GM21390 (cell line): ENCODE results near the gene MUC16.
"Not testable (repeated sequence)": the region's sequence is repeated elsewhere in the genome, so short reads cannot be mapped to it uniquely, and the experiment has no call there.

ENCODE experiments used
- ATAC-seq: cut with Tn5 transposase; IDR thresholded peaks from one replicate; pipeline ENCODE4 v1.9.1; 2021; ENCODE audit not compliant: unreplicated experiment

Gene MUC16

DNA sequence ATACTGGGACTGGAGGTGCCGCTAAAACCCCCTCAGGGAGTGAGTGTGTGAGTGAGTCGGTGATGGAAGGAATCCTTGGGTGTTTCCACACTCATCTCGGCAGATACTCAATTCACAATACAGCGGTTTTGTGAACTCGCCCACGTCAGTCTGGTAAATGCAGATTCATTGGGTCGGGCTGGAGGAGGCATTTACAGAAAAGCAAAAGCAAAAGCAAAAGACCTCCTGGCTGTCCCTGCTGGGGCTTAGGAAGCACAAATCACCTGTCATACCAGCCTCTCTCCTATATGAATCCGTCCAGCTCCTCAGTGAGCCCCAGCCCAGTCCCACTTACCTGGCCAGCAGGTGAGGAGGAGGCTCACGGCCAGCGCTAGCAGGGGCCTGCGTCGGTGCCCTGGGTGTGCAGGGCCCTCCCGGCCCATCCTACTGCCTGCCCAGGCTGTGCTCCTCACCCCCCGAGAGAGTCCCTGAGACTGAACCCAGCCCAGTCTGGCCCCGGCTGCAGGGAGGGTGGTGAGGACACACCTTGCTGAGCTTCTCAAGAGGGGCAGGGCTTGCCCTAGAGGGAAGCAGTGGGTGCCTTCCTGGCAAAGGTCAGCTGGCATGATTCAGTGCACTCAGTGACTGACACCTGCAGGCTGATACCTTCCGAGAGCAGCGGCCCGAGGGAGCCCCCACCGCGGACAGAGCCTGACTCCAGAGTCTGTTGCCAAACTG, at the start of gene MUC16:
Gene MUC16, minus strand, starts transcription at position 475 of the 717 bp plus-strand sequence.
- ATAC-seq, result no peak

GRCh38 chr19:9058905-9059667, 48.9 kb upstream of the MUC16 start:
- ATAC-seq, result no peak

DNA sequence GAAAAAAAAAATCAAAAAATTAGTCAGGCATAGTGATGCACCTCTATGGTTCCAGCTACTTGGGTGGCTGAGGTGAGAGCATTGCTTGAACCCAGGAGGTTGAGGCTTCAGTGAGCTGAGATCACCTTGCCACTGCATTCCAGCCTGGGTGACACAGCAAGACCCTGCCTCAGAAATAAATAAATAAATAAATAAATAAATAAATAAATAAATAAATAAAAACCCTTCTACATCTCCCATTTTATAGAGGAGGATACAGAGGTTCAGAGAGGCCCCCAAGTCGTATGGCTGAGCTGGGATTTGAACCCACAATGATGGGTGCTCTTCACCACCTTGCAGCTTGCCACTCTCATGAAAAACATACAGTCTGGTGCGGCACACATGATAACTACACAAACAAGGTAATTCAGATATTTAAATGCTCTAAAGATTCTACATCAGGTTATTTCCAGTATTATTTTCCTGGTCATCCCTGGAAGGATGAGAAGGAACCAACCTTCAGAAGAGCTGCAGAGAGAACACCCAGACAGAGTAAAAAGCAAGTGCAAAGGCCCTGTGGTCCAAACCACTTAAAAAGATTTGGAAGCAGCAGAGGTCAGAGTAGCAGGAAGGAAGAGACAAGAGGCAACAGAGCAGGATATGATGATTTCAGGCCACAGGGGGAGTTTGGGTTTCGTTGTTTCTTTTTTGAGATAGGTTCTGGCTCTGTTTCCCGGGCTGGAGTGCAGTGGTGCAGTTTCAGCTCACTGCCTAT, 47.5 kb upstream of the MUC16 start:
- ATAC-seq, result no peak

DNA sequence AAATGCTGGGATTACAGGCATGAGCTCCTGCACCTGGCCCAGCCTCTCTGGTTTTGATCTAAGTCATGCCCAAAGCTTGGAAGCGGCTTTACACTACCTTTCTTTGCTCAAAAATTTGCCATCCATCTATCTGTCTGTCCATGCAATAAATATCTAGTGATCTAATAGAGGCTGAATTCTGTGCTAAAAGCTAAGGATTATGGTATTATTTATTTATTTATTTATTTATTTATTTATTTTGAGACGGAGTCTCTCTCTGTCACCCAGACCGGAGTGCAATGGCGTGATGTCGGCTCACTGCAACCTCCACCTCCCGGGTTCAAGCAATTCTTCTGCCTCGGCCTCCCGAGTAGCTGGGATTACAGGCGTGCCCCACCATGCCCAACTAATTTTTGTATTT, 45.9 kb upstream of the MUC16 start:
- not testable (repeated sequence) for ATAC-seq

DNA sequence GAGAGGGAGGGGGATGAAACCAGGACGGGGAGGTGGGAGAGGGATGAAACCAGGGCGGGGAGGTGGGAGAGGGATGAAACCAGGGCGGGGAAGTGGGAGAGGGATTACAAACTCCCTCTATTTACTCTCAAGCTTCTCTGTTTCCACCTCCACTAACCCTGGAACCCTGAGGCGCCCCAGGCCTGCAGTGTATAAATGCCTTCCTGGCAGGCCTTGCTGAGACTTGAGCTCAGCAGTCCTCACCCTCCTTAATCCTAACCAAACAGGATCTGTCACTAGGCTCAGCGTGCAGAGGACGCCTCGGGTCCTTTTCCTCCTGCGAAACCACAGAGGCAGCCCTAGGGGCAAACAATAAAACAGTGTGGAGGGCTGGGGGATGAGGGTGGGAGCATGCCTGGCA, 44.6 kb upstream of the MUC16 start:
- ATAC-seq, result no peak

DNA sequence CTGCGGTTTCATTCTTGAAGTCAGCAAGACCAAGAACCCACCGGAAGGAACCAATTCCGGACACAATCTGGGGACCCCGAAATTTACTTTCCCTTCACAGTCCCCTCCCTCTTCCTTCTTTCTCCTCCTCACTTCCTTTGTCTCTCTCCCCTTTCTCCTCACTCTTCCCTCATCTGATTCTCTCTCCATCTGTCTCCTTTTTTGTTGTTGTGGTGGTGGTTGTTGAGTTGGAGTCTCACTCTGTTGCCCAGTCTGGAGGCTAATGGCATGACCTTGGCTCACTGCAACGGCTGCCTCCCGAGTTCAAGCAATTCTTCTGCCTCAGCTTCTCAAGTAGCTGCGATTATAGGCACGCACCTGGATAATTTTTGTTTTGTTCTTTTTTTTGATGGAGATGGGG, 44.0 kb upstream of the MUC16 start:
- ATAC-seq, result no peak

DNA sequence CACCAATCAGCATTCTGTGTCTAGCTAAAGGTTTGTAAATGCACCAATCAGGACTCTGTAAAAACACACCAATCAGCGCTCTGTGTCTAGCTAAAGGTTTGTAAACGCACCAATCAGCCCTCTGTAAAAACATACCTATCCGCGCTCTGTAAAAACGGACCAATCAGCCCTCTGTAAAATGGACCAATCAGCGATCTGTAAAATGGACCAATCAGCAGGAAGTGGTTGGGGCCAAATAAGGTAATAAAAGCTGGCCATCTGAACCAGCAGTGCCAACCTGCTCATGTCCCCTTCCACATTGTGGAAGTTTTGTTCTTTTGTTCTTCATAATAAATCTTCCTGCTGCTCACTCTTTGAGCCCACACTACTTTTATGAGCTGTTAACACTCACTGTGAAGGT, 43.5 kb upstream of the MUC16 start:
- ATAC-seq, result not testable (repeated sequence)

DNA sequence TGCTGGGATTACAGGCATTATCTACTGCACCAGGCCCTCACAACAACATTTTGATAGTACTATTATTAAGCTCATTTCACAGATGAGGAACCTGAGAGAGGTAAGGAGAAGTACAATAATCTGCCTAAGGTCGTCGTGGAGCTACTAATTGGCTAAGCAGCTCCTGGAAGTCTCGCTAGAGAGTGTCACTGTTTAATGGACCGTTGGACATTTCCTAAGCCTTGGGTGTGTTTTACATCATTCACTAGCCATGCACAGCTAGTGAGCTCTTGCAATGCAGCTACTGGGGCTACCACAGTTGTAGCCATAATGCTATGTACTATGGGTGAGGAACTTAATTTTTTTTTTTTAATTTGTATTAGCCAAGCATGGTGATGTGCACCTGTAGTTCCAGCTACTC, 42.7 kb upstream of the MUC16 start:
- no peak for ATAC-seq

DNA sequence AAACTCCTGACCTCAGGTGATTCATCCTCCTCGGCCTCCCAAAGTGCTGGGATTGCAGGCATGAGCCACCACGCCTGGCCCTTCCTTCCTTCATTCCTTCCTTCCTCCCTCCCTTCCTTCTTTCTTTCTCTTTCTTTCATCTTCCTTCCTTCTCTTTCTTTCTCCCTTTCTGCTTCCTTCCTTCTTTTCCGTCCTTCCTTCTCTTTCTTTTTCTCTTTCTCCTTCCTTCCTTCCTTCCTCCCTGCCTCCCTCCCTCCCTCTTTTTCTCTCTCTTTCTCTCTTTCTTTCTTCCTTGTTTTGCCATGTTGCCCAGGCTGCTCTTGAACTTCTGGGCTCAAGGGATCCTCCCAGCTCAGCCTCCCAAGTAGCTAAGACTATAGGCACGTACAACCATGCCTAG, 36.5 kb upstream of the MUC16 start:
- ATAC-seq, result no peak

GRCh38 chr19:9044449-9044848, 34.2 kb upstream of the MUC16 start:
- ATAC-seq, result no peak

GRCh38 chr19:9043524-9043923, 33.3 kb upstream of the MUC16 start:
- no peak for ATAC-seq

DNA sequence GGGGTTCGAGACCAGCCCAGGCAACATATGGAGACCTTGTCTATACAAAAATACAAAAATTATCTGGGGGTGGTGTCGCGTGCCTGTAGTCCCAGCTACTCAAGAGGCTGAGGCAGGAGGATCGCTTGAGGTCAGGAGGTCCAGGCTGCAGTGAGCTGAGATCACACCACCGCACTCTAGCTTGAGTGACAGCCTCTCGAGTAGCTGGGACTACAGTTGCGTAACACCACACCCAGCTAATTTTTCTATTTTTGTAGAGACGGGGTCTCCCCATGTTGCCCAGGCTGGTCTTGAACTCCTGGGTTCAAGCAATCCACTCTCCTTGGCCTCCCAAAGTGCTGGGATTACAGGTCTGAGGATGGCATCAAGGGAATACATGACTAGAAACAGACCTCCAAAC, 30.8 kb upstream of the MUC16 start:
- ATAC-seq, result no peak

- ATAC-seq, result no peak
Observed at GRCh38 chr19:9040131-9040530, 29.9 kb upstream of the MUC16 start.

DNA sequence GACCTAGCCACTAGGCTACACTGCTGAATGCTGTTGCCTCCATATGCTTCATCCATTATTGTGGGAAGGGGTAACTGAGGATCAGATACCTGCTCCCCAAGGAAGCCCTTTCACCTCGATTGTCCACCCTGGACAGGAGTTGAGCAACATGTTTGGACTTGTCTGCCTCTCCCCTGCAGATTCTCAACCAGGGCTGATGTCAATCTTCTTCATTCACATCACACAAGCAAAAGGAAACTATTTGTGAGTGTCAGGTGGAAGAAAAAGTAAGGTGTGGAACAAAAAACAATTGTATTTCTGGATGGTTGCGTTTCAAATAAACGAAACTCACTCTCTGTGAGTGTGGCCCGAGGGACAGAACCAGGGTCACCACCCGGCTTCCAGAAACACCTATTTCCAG, 29.5 kb upstream of the MUC16 start:
- no peak for ATAC-seq

- ATAC-seq, result no peak
Observed at GRCh38 chr19:9037400-9038062, 27.3 kb upstream of the MUC16 start.

DNA sequence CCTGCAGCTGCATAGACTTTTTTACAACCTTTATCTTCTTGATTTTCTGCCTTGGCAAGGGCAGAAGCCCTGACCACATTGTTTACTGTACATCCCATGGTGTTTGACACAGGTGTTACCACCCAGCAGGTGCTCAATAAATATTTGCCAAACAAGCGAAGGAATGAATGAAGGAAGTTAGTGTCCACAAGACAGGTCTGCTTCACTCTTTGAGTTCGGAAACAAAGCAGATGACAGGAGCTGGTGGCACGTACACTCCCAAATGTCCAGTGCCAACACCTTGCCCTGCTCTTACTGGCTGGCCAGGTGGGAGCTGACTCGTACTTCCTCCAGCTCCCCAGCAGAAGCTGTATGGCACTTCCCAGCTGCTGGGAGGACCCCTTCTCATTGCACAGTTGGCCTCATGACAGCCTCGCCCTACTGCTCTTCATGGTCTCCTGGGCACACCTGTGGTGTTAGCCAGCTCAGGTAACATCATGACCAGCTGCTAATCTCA, 22.0 kb upstream of the MUC16 start:
- ATAC-seq, result no peak

DNA sequence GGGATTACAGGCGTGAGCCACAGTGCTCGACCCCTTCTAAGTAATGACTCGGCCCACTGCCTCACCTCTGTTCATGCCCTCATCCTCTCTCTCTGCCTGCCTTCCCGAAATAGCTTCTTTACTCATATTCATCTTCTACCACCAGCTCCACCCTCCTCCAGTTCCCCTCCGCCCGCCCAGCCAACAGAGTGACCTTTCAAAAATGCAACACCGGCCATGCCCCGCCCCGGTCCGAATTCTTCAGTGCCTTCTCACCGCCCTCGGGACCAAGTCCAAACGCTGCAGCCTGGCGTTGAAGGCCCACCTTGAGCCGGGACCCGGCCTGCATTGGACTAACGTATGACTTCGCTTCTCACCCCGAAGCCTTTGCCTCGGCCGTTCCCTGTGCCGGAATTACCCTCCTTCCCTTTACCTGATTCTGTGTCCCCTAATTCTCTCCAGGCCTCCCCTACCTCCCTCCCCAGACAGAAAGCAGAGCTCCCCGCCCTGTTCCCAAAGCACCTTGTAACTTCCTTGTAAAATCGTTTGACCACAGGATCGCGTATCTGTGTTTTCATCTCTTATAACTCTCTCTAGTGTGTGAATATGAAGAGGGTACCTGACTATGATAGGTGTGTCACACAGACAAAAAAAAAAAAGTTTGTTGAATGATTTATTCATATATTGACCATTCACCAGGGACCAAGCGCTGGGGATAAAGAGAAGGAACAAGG, 8.1 kb upstream of the MUC16 start:
- ATAC-seq, result no peak

GRCh38 chr19:9014803-9015202, 4.6 kb upstream of the MUC16 start:
- no peak for ATAC-seq

DNA sequence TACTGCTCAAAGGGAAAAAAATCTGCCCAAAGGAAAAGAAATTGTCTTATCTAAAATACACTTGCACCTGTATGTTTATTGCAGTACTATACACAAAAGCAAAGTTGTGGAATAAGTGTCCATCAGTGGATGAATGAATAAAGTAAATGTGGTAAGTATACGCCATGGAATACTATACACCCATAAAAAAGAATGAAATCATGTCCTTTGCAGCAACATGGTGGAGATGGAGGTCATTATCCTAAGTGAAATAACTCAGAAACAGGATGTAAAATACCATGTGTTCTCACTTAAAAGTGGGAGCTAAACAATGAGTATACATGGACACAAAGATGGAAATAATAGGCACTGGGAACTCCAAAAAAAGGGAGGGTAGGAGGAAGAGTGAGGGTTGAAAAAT, 3.8 kb upstream of the MUC16 start:
- ATAC-seq, result no peak

DNA sequence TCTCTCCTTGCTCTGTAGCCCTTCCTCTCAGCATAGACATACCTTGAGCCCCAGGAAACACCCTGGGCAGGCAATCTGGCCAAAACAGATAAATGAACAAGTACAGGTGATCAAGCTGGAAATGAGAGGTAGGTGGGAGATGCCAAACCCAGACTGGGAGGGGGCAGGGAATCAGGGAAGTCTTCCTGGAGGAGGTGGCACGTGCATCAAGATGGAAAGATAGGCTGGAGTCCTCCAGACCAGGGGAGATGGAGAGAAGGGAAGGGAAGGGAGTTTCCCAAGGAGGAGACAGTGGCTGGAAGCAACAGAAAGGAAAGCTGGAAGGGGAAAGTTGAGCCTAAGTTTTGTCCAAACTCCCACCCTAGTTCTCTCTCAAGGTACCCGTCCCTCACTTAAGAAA, 1.7 kb upstream of the MUC16 start:
- ATAC-seq, result no peak

- ATAC-seq, result no peak
Observed at GRCh38 chr19:9010693-9011092, 484 bp upstream of the MUC16 start.
